ENCODE measurements around the gene NRN1L. TPM values are rescaled to one million over a fixed set of nuclear protein-coding genes. Genes with fewer than 3 reads are reported as not detected.

Gene NRN1L
- total and polyA plus RNA-seq, 2 of the 4 experiments (the other 2 are of a cell fraction), result 0.27 TPM; not detected in 1

DNA sequence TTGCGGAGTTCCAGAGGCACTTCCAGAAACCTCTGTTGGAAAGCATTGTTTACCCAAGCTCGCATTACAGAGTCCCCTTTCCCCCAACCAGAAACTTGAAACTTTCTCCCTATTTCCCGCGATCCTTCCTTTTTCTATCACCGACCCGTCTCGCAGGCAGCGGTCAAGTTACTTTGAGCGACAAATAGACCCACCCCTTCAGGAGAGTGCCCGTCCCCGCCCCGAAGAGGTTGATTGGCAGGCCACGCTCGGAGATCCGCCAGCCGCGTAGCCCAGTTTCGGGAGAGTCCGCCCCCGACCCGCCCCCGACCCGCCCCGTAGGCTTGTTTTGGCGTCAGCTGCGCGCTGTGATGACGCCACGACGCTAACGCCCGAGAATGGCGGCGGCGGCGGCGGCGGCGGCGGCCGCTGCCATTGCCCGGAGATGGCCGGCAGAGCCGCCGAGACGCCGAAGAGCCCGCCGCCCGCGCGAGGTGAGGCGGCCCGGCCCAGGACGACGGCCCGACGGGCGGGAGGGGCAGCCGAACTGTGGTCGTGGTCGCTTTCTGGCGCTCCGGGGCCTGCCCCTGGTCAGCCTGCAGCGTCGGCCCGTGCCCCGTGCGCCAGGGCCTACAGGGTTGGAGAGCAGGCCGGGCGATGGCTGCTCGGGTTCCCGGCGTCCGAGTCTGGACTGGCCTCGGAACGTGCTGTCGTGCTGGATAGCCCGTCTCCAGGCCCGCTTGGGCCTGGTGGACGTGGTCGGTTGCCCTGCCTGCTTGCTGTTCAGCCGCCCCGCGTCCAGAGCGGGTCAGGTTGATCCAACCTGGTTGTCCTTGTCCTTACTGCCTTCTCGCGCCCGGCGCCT, 8.4 kb downstream of the NRN1L start, which contains the start of gene PSKH1 (continued):
- TF ChIP-seq MAFK (IDR thresholded peaks at IDR 0.05; ENCODE audit: low read depth, low read length) (no peak), POLR2A (IDR thresholded peaks at IDR 0.05; ENCODE audit: low read depth, low read length) (peak; percentile 84)

DNA sequence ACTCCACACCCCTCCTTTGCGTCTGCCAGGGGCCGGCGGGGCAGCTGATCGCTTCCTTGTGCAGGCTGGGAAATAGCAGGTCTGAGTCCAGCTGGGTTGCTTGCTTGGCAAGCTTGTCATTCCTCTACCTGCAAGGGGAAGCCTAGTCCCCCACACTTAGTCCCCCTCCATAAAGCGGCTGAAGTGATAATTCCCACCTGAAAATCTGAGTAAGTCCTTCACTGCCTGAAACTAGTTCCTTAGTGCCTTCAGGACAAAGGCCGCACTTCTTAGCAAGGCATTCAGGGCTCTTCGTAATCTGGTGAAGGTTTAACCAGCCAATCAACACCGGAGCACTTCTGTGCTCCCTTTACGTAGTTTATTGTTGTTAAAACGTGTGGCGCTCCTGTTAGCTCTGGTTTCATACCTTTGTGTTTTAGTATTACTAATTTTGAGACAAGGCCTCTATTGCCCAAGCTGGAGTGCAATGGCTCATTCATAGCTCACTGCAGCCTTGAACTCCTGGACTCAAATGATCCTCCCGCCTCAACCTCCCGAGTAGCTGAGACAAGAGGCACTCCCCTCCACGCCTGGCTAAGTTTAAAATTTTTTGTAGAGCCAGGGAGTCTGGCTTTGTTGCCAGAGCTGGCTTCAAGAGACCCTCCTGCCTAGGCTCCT, 9.2 kb downstream of the NRN1L start:
- Histone ChIP-seq H3K4ac (ENCODE audit: low read depth, low read length) (peak overlapping the region; percentile 88), H3K36me3 (ENCODE audit: control insufficient read depth, insufficient read depth, low read length) (no peaks in the 10 kb centered on the region), H2BK20ac (ENCODE audit: low read depth, low read length) (no peak overlapping the region), H3K56ac (ENCODE audit: extremely low read depth, insufficient read depth, low read length) (peak overlapping the region; percentile 74), H4K8ac (ENCODE audit: low read depth in 2 of 2, low read length in 2 of 2) (peak overlapping the region; percentile 97), H3K4me3 (ENCODE audit: insufficient read depth, low read depth, low read length) (peak overlapping the region; percentile 100), H2BK5ac (ENCODE audit: low read depth, low read length, poor library complexity, severe bottlenecking) (peak overlapping the region; percentile 74), H2AK5ac (ENCODE audit: low read depth, low read length) (peak overlapping the region; percentile 56), H4K20me1 (ENCODE audit: insufficient read depth, low read length) (peaks cover 25% of the 10 kb centered on the region), H3K4me2 (ENCODE audit: low read depth, low read length) (peak overlapping the region; percentile 95), H2BK120ac (ENCODE audit: low read depth, low read length) (no peak overlapping the region), H3K23ac (ENCODE audit: low read depth, low read length) (peak overlapping the region; percentile 63), H2AFZ (replicated peaks; ENCODE audit: low read length, poor library complexity) (peak overlapping the region; percentile 99), H4K91ac (ENCODE audit: insufficient read depth, low read depth, low read length) (peak overlapping the region; percentile 74; the same call in 1 of the 2 replicates), H3K14ac (replicated peaks; ENCODE audit: low read depth, low read length) (peak overlapping the region; percentile 96), H3K9ac (ENCODE audit: low read depth, low read length) (peak overlapping the region; percentile 96), H3K9me3 (ENCODE audit: control insufficient read depth, insufficient read depth, low read length) (no peaks in the 10 kb centered on the region), H3K27me3 (ENCODE audit: control insufficient read depth, insufficient read depth, low read length) (no peaks in the 10 kb centered on the region), H3K79me1 (ENCODE audit: low read depth in 1 of 2, low read length in 2 of 2) (peaks cover 11 to 50% of the 10 kb centered on the region in 2 experiments), H3K18ac (ENCODE audit: low read depth, low read length) (no peak overlapping the region), H3K9me1 (ENCODE audit: insufficient read depth, low read length) (0 out of 2 replicates have a peak, but pooled peaks cover 12% of the 10 kb centered on the region), H2AK9ac (replicated peaks; ENCODE audit: low read depth, low read length, poor library complexity) (peak overlapping the region; percentile 98), H4K5ac (ENCODE audit: low read depth, low read length) (peak overlapping the region; percentile 93; the same call in 1 of the 2 replicates), H3K4me1 (ENCODE audit: control insufficient read depth, insufficient read depth, low read length) (peaks cover 9% of the 10 kb centered on the region), H3K27ac (ENCODE audit: insufficient read depth, low read length) (peak overlapping the region; percentile 89), H2BK15ac (ENCODE audit: low read depth, low read length) (no peak overlapping the region)
- TF ChIP-seq NFE2L2 (IDR thresholded peaks at IDR 0.05; ENCODE audit: low read depth, low read length), result no peak
- TF ChIP-seq RFX5 (IDR thresholded peaks at IDR 0.05; ENCODE audit: low read depth, low read length), result no peak
- TF ChIP-seq CEBPB (IDR thresholded peaks at IDR 0.05; ENCODE audit: low read depth, low read length), result no peak
- TF ChIP-seq RAD21 (IDR thresholded peaks at IDR 0.05; ENCODE audit: low read length), result no peak
- TF ChIP-seq FOS (IDR thresholded peaks at IDR 0.05; ENCODE audit: low read depth, low read length), result no peak
- no peak for TF ChIP-seq SMC3 (IDR thresholded peaks at IDR 0.05; ENCODE audit: low read depth, low read length)
- TF ChIP-seq, protein P1, sequence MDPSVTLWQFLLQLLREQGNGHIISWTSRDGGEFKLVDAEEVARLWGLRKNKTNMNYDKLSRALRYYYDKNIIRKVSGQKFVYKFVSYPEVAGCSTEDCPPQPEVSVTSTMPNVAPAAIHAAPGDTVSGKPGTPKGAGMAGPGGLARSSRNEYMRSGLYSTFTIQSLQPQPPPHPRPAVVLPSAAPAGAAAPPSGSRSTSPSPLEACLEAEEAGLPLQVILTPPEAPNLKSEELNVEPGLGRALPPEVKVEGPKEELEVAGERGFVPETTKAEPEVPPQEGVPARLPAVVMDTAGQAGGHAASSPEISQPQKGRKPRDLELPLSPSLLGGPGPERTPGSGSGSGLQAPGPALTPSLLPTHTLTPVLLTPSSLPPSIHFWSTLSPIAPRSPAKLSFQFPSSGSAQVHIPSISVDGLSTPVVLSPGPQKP (IDR thresholded peaks at IDR 0.05; ENCODE audit: borderline replicate concordance, low read depth, low read length), result no peak
- TF ChIP-seq CHD1 (IDR thresholded peaks at IDR 0.05; ENCODE audit: low read depth, low read length), result no peak
- TF ChIP-seq BHLHE40 (IDR thresholded peaks at IDR 0.05; ENCODE audit: low read depth, low read length), result no peak
- no peak for TF ChIP-seq MAFK (IDR thresholded peaks at IDR 0.05; ENCODE audit: low read depth, low read length)
- no peak for TF ChIP-seq MXI1 (IDR thresholded peaks at IDR 0.05; ENCODE audit: borderline replicate concordance, low read depth, low read length)
- TF ChIP-seq, protein P2, sequence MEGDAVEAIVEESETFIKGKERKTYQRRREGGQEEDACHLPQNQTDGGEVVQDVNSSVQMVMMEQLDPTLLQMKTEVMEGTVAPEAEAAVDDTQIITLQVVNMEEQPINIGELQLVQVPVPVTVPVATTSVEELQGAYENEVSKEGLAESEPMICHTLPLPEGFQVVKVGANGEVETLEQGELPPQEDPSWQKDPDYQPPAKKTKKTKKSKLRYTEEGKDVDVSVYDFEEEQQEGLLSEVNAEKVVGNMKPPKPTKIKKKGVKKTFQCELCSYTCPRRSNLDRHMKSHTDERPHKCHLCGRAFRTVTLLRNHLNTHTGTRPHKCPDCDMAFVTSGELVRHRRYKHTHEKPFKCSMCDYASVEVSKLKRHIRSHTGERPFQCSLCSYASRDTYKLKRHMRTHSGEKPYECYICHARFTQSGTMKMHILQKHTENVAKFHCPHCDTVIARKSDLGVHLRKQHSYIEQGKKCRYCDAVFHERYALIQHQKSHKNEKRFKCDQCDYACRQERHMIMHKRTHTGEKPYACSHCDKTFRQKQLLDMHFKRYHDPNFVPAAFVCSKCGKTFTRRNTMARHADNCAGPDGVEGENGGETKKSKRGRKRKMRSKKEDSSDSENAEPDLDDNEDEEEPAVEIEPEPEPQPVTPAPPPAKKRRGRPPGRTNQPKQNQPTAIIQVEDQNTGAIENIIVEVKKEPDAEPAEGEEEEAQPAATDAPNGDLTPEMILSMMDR (conservative IDR thresholded peaks at IDR 0.05; ENCODE audit: low read depth, low read length), result no peak
- dilution Hi-C loops (cut with HindIII; ENCODE audit: low sequenced_read_pairs, unreplicated experiment), result no loop called here
- ChIA-PET CTCF (no interaction called here), POLR2A (ENCODE audit: unreplicated experiment) (no interaction called here)
- in situ Hi-C loops (cut with MboI; ENCODE audit: low sequenced_read_pairs), result no loop called here
- no peak for DNase-seq
- no peak for ATAC-seq (ENCODE audit: low read depth)
- intact Hi-C loops (cut with micrococcal nuclease), result no loop called here
- WGBS, 2 experiments (ENCODE audit: extremely low coverage in 2 of 2, insufficient read length in 1 of 2), result no CpG with 5 or more reads among the region's 14 CpGs
- BruUV-seq (replicated peaks), result TSS peak; percentile 44
